Rectal smooth muscle tissue (tissue), 1 donor: ENCODE measurements around the gene MYCBP2.
"Not testable (repeated sequence)": the region's sequence is repeated elsewhere in the genome, so short reads cannot be mapped to it uniquely, and the experiment has no call there.

Experiments
- H3K27ac ChIP-seq: one replicate; pipeline ENCODE4 v1.7.0; 2013; ENCODE audit warnings: low read depth, low read length, inconsistent platforms
- H3K27me3 ChIP-seq: one replicate; pipeline ENCODE4 v1.7.0; 2013; ENCODE audit warnings: low read length; ENCODE audit not compliant: control insufficient read depth, insufficient read depth
- H3K36me3 ChIP-seq: one replicate; pipeline ENCODE4 v1.7.0; 2013; ENCODE audit warnings: low read length; ENCODE audit not compliant: control insufficient read depth, insufficient read depth
- H3K4me1 ChIP-seq: one replicate; pipeline ENCODE4 v1.7.0; 2013; ENCODE audit warnings: low read length; ENCODE audit not compliant: control insufficient read depth, insufficient read depth
- H3K4me3 ChIP-seq: one replicate; pipeline ENCODE4 v1.7.0; 2013; ENCODE audit warnings: low read length
- H3K9ac ChIP-seq: one replicate; pipeline ENCODE4 v1.7.0; 2013; ENCODE audit warnings: low read length

Gene MYCBP2

DNA sequence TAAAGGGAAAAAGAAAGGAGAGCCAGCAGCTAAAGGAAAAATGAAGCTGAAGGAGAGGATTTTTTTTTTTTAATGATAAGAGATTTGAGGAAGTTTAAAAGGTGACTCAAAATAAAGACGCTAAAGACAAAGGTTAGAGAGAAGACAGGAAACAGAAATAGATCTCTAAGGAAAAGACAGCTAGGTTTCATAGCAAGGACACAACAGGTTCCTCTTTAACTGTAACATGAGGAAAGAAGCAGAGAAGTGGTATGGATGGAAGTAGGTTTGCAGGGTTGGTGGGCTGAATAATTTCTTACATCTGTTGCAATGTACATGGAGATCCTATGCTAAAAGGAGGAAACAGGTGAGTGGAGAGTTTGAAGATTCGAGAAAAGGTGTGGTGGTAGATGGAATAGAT lies 107.5 kb downstream of the MYCBP2 start:
- Histone ChIP-seq H3K9ac (no peak overlapping the region), H3K4me3 (no peak overlapping the region), H3K27me3 (no peaks in the 10 kb centered on the region), H3K36me3 (no peaks in the 10 kb centered on the region), H3K27ac (no peak overlapping the region), H3K4me1 (no peaks in the 10 kb centered on the region)

GRCh38 chr13:77218274-77218673 lies 108.6 kb downstream of the MYCBP2 start:
- peaks cover 4% of the 10 kb centered on the region for H3K36me3 ChIP-seq
- no peak overlapping the region for H3K4me3 ChIP-seq
- H3K9ac ChIP-seq: no peak overlapping the region
- no peak overlapping the region for H3K27ac ChIP-seq
- no peaks in the 10 kb centered on the region for H3K27me3 ChIP-seq
- H3K4me1 ChIP-seq: no peaks in the 10 kb centered on the region

- Histone ChIP-seq H3K27ac (no peak overlapping the region), H3K4me3 (no peak overlapping the region), H3K27me3 (no peaks in the 10 kb centered on the region), H3K9ac (no peak overlapping the region), H3K36me3 (peaks cover 4% of the 10 kb centered on the region), H3K4me1 (no peaks in the 10 kb centered on the region)
Measured at GRCh38 chr13:77215543-77215942, 111.4 kb downstream of the MYCBP2 start.

DNA sequence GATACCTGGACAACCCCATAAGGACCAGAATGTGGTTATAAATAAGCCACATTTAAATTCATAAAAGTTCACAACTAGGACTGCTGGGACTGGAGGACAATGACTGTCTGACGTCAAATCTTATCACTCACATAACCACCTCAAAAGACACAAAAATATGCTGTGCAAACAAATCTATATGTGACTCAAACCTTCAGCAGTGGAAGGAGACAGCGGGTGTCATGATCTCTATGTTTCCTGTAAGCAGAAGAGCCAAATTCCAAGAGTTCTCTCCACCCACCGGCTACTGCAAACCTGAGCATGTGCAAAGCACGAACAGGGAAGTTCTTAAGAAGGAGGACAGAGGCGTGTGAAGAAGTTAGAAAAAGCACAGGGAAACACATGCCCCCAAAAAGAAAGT lies 113.2 kb downstream of the MYCBP2 start:
- peaks cover 4% of the 10 kb centered on the region for H3K36me3 ChIP-seq
- H3K27me3 ChIP-seq: no peaks in the 10 kb centered on the region
- H3K27ac ChIP-seq: no peak overlapping the region
- H3K9ac ChIP-seq: no peak overlapping the region
- H3K4me3 ChIP-seq: no peak overlapping the region
- no peaks in the 10 kb centered on the region for H3K4me1 ChIP-seq

DNA sequence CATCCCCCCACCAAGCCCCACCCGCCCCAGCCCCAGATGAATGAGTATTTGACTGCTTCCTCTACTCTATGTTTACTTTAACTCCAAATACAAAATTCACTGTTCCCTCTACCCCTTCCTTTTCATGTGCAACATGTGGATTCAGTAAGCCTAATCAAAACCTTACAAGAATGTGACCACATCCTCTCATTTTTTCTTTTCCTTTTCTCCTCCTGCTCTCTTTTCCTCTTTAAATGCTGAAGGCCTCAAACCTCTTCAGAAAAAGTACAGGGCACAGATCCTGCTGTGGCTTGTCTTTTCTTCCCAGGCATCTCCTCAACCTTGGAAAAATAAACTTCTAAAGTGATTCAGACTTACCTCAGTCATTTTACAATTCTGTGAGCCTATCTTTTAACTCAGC lies 119.0 kb downstream of the MYCBP2 start:
- H3K4me1 ChIP-seq: no peaks in the 10 kb centered on the region
- no peak overlapping the region for H3K4me3 ChIP-seq
- H3K9ac ChIP-seq: no peak overlapping the region
- no peak overlapping the region for H3K27ac ChIP-seq
- H3K27me3 ChIP-seq: no peaks in the 10 kb centered on the region
- H3K36me3 ChIP-seq: peaks cover 6% of the 10 kb centered on the region

DNA sequence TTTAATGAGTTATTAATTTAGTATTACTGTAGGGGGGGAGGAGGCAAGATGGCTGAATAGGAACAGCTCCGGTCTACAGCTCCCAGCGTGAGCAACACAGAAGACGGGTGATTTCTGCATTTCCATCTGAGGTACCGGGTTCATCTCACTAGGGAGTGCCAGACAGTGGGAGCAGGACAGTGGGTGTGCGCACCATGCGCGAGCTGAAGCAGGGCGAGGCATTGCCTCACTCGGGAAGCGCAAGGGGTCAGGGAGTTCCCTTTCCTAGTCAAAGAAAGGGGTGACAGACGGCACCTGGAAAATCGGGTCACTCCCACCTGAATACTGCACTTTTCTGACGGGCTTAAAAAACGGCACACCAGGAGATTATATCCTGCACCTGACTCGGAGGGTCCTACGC lies 127.9 kb downstream of the MYCBP2 start:
- not testable (repeated sequence) for H3K27me3 ChIP-seq, H3K27ac ChIP-seq, H3K9ac ChIP-seq, H3K4me1 ChIP-seq, H3K36me3 ChIP-seq, H3K4me3 ChIP-seq

DNA sequence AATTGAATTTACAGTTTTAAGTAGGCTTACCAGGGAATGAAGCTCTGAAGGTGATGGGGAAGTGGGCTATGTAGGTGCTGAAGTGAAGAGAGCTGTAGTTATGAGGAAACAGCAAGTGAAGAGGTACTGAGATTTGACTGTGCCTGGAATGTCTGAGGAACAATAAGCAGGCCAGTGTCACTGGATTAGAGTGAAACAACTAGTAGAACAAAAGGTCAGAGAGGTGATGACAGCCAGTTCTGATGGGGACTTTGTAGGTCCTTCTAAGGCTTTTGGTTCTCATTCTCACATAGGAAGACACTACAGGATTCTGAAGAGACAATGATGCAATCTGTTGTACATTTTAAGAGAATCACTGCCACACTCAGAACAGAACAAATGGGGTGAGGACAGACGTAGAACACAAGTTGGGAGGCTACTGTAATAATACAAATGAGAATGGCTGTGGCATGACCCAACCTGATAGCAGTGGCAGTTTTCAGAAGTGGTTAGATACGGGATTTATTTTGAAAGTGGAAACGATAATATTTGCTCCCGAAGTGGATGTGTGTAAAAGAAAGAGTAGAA lies 130.8 kb downstream of the MYCBP2 start:
- Histone ChIP-seq H3K36me3 (peaks cover 4% of the 10 kb centered on the region), H3K4me3 (no peak overlapping the region), H3K4me1 (no peaks in the 10 kb centered on the region), H3K9ac (no peak overlapping the region), H3K27ac (no peak overlapping the region), H3K27me3 (no peaks in the 10 kb centered on the region)

GRCh38 chr13:77190349-77190958 lies 136.4 kb downstream of the MYCBP2 start:
- Histone ChIP-seq H3K4me1 (no peaks in the 10 kb centered on the region), H3K27ac (no peak overlapping the region), H3K27me3 (no peaks in the 10 kb centered on the region), H3K36me3 (peaks cover 4% of the 10 kb centered on the region), H3K4me3 (no peak overlapping the region), H3K9ac (no peak overlapping the region)

GRCh38 chr13:77185721-77186120 lies 141.2 kb downstream of the MYCBP2 start:
- Histone ChIP-seq H3K4me1 (no peaks in the 10 kb centered on the region), H3K27me3 (no peaks in the 10 kb centered on the region), H3K27ac (no peak overlapping the region), H3K9ac (no peak overlapping the region), H3K36me3 (peaks cover 5% of the 10 kb centered on the region), H3K4me3 (no peak overlapping the region)

DNA sequence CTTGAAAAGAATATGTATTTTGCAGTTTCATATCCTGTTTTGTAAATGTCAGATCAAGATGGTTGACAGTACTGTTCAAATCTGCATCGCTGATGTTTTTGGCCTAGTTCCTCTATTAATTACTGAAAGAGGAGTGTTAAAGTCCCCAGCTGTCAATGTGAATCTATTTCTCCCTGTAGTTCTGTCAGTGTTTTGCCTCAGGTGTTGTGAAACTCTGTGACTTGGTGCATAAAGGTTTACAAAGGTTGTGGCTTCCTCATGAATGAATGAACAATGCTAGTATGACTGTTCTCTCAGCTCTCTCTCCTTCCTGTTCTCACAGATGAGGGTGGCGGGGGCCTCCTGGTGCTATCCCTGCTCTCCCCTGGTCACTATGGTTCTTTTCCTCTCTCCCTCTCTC lies 142.4 kb downstream of the MYCBP2 start:
- Histone ChIP-seq H3K9ac (no peak overlapping the region), H3K4me1 (no peaks in the 10 kb centered on the region), H3K36me3 (peaks cover 11% of the 10 kb centered on the region), H3K4me3 (no peak overlapping the region), H3K27ac (no peak overlapping the region), H3K27me3 (no peaks in the 10 kb centered on the region)

GRCh38 chr13:77180011-77180410 lies 146.9 kb downstream of the MYCBP2 start:
- Histone ChIP-seq H3K9ac (no peak overlapping the region), H3K36me3 (peaks cover 12% of the 10 kb centered on the region), H3K4me1 (no peaks in the 10 kb centered on the region), H3K27ac (no peak overlapping the region), H3K4me3 (no peak overlapping the region), H3K27me3 (no peaks in the 10 kb centered on the region)

GRCh38 chr13:77177646-77178045 lies 149.2 kb downstream of the MYCBP2 start:
- Histone ChIP-seq H3K4me1 (no peaks in the 10 kb centered on the region), H3K27ac (no peak overlapping the region), H3K9ac (no peak overlapping the region), H3K27me3 (no peaks in the 10 kb centered on the region), H3K36me3 (peaks cover 17% of the 10 kb centered on the region), H3K4me3 (no peak overlapping the region)

DNA sequence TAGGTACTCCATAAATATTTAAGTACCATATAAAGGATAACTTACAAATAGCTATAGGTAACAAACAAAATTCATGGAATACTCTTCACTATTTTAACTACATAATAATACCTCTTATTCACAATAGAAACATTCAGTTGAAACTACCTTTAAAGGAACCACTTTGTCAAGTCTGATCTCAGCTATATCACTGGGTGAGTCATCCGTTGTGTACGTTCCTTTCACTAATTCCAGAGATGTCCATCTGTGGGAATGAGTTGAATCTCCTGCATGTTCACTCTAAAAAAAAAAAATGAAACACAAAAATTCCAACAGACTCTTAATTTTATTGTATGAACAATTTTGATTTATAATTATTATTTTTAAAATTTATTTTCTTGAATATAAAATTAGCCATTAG lies 150.5 kb downstream of the MYCBP2 start:
- Histone ChIP-seq H3K4me3 (no peak overlapping the region), H3K4me1 (no peaks in the 10 kb centered on the region), H3K36me3 (peaks cover 16% of the 10 kb centered on the region), H3K9ac (no peak overlapping the region), H3K27me3 (no peaks in the 10 kb centered on the region), H3K27ac (no peak overlapping the region)
